GM12892 (cell line): Measurements from ENCODE around the gene THAP10.

ENCODE experiments used
- POLR2A ChIP-seq: IDR thresholded peaks from 2 replicates; pipeline ENCODE4 v1.6.1; 2011; ENCODE audit warnings: low read depth, low read length, control low read depth
- POLR2AphosphoS5 ChIP-seq: IDR thresholded peaks from 2 replicates; pipeline ENCODE4 v1.6.1; 2011; ENCODE audit warnings: low read depth, low read length, control low read depth

GRCh38 chr15:70857562-70858285, 34.5 kb downstream of the THAP10 start:
- TF ChIP-seq POLR2A (no peak), POLR2AphosphoS5 (no peak)
